SHP77 treated with DMSO at 0.1 percent for 48 hours (cell line): ENCODE data around the gene ADRM1.

ENCODE experiments used
- DNase-seq: peaks from one replicate; lab custom pipeline; 2025; lab: John Stamatoyannopoulos, UW

ADRM1 gene

DNA sequence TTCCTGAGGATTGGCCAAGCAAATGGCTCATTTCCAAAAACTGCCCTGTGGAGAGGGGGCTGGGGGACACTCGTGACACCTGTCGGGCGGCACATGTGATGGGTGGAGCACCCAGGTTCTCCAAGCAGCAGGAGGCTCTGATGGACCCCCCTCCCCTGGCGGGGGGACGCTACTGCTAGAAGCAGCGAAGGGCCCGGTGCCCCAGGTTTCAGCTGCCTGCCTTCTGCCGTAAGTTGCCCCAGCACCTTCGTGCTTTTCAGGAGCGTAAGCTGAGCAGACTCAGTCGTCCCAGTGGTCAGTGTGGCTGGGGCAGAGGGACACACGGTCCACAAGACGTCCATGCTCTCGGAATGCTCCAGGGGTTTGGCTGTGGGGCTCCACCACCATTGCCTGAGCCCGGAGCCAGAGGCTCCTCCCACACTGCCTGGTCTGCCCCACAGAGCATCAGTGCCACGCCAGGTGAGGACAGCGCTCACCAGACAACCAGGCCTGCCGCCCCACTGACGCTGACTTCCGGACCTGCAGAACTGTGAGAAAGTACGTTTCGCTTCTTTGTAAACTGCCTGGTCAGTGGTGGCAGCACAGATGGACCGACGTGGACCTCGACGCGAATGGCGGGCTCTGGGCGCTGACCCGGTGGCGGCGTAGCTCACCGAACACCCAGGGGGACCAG, 4.1 kb upstream of the ADRM1 start:
- no peak for DNase-seq

DNA sequence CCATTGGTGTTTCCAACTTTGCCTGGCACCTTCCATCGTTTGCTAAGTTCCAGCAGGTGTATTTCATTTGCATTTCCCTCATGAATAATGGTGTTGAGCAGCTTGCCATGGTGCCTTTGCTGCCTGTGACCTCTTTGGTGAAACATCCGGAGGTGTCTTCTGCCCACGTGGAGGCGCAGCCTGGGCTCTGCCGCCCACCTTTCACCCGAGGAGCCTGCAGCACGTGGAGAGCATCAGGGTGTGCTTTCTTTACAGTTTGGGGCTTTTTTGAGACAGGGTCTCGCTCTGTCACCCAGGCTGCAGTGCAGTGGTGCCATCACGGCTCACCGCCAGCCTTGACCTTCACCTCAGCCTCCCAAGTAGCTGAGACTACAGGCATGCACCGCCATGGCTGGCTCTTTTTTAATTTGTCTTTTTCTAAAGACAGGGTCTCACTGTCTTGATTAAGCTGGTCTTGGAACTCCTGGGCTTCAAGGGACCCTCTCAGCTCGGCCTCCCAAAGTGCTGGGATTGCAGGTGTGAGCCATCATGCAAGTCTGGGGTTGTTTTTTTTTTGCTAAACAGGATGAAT, 3.0 kb upstream of the ADRM1 start:
- DNase-seq, result no peak

DNA sequence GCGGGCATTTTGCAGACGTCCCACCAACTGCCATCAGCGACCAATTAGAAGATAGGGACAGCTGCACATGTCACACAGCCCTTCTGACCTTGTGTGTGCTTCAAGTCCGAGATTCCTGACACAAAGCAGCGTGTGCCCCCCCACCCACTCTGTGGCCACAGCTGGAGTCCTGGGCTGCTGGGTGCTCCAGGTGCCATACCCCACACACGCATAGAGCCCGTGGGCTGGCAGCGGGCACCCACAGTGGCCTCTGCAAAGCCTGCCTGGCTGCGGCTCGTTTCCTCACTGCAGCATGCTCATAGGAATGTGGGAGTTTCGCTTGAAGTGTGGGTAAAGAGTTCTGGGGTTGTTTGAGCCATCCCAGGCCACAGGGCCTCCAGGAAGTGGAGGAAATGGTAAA, 2.5 kb upstream of the ADRM1 start:
- no peak for DNase-seq

DNA sequence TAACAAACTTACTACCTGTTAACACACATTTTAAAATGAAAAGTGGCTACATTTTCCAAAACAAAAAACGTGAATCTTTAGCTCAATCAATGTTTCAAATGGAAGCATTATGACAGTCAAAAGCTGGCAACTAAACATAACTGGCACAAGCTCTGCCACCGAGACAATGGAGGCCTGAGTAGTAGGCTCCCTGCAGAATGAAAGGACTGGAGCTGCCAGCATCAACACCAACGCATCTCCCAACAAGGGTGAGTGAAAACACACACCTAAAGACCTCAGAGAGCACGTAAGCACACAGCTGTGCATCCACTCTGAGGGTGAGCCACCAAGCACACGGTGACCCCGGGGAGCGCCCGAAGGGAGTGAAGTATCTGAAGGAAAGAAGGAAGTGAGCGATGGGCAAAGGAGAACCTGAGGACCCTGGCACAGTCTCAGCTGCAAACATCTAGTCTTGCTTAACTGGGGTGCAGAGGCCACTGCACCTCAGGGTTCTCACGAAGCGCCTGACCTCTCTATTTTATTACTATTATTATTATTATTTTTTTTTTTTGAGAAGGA, 1.6 kb upstream of the ADRM1 start:
- no peak for DNase-seq

DNA sequence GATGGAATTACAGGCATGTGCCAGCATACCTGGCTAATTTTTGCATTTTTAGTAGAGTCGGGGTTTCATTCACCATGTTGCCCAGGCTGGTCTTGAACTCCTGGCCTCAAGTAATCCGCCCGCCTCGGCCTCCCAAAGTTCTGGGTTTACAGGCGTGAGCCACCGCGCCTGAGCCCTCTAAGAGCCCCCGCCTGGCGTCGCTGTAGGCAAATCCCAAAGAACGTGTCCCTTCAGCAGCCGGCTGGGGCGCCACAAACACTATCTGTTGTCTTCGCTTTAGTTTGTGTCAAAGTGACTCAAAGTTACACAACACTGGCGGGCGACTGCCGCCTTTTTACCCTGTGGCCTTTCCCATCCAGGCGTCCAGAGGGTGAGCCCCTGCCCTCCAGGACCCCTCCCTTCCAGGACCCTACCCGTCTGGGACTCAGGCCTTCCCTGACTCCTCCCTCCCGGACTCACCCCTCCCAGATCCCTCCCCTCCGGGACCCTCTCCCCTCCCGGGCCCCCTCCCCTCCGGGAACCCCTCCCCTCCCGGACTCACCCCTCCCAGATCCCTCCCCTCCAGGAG, 940 bp upstream of the ADRM1 start:
- DNase-seq, result peak; percentile 95

DNA sequence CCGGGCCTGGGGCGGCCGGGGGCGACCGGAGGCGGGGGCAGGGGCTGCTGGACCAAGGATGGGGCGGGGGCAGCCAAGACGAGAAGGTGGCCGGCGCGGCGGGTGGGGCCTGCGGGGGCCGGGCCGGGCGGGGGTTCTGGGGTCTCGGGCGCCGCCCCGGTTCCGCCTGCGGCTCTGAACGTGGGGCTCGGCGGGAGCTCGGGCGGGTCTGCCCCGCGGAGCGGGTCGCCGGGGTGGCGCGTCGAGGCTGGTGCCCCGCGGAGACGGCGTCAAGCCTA, 204 bp downstream of the ADRM1 start:
- DNase-seq, result no peak

DNA sequence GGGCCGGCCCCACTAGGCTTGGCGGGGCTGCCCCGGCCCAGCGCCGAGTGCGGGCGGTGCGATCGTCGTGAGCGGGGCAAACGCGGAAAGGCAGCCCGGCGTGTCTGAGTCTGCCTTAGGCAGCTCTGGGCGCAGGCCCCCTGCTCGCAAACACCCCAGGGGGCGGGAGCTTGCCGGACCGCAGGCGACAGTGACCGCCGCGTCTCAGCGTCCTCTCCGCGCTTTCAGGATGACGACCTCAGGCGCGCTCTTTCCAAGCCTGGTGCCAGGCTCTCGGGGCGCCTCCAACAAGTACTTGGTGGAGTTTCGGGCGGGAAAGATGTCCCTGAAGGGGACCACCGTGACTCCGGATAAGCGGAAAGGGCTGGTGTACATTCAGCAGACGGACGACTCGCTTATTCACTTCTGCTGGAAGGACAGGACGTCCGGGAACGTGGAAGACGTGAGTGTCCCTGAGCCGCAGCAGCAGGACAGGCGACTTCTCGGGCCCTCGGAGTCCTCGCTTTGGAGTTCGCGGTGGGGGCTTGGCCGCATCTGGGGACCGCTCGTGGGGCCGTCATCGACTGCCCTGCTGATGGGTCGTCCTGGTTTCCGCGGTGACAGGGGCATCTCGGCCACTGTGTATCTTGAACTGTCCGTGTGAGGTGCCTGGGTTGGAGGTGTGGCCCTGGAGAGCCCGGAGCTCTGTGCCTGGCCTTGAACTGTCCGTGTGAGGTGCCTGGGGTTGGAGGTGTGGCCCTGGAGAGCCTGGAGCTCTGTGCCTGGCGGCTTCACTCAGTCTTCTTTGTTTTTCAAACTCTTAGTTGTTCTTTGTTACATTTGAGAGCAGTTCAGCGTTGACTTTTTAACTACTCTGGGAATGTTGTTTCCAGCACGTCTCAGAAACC, 786 bp downstream of the ADRM1 start:
- DNase-seq, result no peak

DNA sequence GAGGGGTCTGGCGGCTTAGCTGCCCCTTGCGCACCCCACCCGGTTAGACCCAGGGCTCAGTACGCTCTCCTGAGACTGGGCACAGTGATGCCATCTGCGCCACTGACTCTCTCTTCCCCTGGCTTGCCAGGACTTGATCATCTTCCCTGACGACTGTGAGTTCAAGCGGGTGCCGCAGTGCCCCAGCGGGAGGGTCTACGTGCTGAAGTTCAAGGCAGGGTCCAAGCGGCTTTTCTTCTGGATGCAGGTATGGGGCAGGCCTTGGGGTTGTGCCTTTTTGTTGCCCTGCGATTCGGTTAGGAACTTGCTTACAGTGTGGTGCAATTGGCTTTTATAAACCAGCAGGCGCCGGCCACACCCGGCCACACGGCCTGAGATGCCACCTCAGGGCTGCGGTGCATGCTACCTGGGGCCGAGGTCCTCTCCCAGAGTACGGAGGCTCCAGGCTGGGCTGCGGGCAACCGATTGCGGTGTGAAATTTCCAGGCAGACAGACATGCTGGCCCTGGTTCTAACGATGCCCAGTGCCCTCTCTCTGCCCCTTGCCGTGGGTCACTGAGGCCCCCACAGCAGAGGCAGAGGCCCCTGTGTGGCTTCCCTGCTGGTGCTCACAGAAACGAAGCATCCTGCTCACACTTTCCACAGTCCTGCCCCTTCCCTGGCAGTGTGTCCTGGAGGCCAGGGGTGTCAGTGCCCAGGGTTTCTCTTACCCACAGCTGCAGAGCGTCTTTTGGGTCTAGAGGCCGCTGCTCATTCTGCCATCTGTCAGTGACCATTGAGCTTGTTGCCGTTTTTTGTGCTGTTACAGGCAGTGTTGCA, 1.7 kb downstream of the ADRM1 start:
- DNase-seq, result no peak

DNA sequence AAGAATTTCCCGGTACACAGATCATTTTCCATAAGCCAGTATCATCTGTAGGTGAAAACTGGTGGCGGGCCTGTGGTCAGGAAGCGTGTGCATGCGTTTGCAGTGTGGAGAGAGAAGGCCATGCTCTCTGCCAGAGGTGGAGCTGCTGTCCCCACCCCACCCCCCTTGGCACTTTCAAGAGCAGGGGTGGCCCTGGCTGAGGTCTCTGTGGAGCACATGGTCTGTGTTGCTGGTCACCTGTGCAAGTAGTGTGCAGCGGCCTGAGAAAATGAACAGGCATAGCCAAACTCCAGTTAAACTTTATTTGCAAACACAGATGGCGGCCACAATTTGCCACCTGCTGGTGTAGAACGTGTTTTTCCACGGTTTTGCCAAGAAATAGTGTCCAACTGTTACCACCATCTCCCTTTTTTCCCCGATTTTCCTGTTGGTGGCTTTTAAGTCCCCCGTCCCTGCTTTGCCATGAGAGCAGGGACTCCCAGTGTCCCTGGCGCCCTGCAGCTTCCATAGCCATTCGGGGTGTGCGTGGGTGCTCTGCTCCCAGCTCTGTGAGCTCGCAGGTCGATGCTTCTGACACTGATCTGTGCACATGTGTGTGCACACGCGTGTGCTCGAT, 2.5 kb downstream of the ADRM1 start:
- DNase-seq, result no peak

DNA sequence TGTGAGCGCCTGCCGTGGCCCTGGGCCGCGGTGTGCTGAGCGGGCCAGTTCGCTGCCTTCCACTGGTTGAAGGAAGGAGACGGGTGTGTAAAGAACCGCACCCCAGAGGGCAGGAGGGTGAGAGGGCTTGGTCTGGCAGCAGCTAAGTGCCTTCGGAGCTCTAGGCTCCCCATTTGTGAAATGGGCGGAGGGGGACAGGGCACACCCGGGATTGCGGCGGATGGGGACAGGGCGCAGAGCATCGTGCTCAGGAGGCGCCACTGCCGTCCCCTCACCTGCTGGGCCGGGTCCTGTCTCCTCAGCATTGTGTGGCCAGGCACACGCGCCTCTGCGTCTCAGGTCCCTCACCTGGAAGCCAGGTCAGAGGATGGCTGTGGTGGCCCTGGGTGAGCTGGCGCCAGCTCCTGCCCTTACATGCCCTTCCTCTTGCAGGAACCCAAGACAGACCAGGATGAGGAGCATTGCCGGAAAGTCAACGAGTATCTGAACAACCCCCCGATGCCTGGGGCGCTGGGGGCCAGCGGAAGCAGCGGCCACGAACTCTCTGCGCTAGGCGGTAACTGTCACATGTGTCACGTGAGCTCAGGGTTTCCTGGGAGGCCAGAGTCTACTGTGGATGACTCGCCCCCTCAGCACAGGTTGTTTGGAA, 3.1 kb downstream of the ADRM1 start:
- no peak for DNase-seq

DNA sequence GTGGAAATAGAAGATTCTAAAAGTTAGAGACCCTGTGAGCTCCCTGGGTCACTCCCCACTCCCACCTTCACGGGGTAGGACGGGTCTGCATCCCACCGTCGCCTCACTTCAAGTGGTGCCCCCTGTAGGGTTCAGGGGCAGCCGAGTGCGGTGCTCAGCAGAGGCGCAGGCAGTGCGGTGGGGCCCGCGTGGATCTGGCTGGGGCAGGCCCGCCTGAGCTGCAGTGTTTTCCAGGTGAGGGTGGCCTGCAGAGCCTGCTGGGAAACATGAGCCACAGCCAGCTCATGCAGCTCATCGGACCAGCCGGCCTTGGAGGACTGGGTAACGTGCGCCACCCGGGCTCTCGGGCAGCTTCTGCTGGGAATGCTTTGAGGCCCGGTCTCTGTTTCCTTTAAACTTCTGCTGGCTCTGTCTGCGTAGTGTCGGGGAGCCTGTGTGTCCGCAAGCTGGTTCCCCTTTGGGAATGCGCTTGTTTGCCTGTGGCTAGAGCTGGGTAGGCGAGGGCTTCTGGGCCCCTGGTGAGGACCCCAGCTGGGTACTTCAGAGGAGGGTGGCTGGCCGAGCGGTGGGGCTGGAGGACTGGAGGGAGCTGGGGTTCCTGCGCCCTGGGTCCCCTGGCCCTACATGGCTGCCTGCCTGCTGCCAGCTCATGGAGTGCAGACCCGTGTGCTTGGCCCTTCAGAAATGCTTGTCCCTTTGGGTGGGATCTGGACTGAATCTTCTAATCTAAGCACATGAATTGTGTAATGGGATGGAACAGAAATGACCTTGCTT, 3.8 kb downstream of the ADRM1 start:
- DNase-seq, result no peak

DNA sequence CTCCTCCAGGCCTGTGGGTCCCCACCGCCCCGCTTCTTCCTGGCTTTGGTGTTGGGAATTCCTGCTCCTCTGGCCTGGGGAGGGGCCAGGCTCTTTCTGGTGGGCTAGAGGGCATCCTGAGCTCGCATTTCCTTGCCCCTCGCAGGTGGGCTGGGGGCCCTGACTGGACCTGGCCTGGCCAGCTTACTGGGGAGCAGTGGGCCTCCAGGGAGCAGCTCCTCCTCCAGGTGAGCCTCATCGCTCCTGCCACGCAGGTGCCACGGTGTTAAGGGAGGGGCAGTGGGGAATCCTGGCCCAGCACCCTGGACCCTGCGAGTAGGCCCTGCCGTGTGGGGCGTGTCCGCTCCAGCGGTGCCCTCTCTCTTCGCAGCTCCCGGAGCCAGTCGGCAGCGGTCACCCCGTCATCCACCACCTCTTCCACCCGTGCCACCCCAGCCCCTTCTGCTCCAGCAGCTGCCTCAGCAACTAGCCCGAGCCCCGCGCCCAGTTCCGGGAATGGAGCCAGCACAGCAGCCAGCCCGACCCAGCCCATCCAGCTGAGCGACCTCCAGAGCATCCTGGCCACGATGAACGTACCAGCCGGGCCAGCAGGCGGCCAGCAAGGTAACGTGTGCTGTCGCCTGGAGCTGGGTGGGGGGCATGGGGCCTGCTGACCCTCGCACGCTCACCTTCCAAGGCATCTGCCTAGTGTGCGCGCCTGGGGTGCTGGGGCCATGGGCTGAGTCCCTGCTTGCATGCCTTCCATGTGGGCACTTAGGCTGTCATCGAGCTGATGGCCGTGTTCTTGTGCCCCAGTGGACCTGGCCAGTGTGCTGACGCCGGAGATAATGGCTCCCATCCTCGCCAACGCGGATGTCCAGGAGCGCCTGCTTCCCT, 4.7 kb downstream of the ADRM1 start:
- DNase-seq, result no peak

DNA sequence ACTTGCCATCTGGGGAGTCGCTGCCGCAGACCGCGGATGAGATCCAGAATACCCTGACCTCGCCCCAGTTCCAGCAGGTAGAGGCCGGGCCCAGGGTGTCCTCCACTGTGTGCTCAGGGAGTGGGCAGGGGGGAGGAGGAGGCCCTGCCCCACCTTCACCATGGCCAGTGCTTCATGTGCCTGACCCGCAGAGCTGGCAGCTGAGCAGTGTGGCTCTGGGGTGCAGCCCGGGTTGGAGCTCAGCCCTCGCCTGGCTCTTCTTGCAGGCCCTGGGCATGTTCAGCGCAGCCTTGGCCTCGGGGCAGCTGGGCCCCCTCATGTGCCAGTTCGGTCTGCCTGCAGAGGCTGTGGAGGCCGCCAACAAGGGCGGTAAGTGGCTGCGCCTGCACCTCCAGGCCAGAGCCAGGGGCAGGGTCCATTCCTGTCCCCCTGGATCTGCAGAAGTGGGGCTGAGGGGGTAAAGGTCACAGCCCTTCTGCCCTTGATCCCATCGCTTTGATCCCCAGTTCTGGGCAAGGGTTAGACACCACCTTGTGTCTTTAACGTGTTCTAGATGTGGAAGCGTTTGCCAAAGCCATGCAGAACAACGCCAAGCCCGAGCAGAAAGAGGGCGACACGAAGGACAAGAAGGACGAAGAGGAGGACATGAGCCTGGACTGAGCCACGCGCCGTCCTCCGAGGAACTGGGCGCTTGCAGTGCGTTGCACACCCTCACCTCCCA, 5.5 kb downstream of the ADRM1 start:
- DNase-seq, result no peak

DNA sequence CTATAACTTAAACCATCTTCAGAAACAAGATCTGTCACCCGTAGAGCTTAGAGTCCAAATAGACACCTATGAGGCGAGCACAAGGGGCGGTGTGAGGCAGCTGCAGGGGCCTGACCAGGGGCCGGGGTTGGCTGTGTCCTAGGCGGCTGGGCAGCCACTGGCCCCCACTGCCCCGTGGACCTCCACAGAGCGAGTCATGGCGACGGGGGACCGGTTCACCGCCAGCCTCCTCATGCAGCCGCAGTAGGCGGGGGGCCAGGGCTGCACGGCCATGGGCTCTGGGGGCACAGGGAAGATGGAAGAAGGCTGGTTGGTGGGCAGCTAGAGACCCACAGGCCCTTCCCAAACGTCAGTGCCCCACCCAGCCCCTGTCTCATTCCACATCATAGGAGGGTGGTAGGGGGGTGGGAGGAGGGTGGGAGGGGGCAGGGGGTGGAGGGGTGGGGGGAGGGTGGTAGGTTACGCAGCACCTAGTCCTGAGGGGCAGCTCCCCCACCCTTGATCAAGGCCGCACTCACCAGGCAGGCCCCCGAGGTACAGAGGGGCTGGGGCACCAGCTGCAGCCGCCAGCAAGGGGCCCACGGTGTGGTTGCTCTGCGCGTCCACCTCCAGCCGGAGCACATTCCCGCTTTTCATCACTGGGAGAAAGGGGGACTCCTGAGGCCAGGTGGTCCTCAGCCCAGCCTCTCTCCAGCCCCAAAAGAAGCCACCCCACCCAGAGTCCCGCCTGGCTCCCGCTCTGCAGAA, 6.6 kb downstream of the ADRM1 start:
- DNase-seq, result no peak

DNA sequence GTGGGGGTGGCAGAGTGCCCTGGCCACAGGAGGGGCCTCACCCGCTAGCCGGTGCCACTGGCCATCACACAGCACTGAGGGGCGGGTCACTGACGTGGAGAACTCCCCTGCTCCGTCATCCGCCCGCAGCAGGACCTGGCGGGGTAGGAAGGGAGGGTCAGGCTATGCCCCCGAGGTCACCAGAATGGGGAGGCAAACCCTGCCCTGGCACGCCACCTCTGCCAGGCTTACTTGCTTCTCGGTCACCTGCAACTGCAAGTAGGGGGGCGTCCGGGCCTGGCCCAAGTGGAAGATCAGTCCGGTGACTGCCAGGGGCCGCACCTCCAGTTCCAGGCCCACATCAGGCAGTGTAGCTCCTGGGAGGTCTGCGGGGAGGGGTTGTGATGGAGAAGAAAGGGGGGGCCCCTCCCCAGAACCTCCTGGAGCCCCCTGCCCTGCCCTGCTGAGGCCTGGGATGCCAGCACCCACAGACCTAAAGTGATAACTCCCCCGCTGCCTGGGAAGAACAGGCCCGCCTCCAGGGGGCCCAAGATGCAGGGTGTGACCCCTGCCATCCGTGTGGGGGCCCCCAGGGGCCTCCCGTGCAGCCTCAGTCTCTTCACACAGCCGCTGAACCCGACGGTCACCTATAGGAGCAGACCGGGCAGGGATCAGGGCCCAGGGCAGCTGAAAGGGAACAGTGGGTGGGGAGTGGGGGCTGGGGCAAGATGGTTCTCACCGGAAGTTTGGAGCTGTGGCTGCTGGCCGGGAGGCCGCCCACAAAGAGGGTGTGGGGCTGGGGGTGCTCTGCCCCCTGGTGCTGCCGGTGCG, 7.4 kb downstream of the ADRM1 start:
- DNase-seq, result no peak

DNA sequence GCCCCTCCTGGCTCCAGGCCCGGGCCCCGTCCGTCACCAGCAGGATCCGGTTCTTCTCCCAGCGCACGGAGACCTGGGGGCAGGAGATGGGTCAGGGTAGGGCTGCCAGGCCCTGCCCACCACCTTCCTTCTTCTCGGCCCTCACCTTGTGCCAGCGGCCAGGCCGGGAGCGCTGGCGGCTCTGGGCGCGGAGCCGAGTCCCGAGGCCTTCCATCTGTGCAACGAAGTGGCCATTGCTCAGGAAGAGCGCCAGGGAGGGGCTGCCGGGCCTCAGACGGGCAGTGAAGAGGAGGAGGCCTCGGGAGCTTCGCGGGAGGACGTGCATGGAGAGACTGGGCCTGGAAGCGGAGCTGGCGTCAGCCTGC, 7.9 kb downstream of the ADRM1 start:
- no peak for DNase-seq

DNA sequence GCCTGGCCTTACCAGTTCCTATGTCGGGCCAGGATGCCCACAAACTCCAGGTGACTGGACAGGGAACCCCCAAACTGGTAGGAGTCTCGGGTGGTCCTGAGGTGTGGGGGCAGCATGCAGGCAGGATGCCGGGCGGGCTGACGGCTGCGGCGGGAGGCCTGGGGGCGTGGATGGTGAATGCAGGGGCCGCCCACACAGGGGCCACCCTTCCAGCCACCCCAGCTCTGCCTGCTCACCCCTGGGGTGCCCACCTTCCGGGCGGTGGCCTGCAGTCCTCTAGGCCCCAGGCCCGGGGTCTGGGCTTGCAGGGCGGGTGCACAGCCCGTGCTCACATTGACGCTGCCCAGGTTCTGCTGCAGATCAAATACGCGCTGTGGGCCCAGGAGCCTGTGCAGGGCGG, 8.4 kb downstream of the ADRM1 start:
- DNase-seq, result no peak
